GM18861 (cell line): ENCODE data around the gene UAP1.

Experiments used
- ATAC-seq: cut with Tn5 transposase; IDR thresholded peaks from one replicate; pipeline ENCODE4 v1.9.1; 2021; ENCODE audit not compliant: unreplicated experiment

The UAP1 gene

DNA sequence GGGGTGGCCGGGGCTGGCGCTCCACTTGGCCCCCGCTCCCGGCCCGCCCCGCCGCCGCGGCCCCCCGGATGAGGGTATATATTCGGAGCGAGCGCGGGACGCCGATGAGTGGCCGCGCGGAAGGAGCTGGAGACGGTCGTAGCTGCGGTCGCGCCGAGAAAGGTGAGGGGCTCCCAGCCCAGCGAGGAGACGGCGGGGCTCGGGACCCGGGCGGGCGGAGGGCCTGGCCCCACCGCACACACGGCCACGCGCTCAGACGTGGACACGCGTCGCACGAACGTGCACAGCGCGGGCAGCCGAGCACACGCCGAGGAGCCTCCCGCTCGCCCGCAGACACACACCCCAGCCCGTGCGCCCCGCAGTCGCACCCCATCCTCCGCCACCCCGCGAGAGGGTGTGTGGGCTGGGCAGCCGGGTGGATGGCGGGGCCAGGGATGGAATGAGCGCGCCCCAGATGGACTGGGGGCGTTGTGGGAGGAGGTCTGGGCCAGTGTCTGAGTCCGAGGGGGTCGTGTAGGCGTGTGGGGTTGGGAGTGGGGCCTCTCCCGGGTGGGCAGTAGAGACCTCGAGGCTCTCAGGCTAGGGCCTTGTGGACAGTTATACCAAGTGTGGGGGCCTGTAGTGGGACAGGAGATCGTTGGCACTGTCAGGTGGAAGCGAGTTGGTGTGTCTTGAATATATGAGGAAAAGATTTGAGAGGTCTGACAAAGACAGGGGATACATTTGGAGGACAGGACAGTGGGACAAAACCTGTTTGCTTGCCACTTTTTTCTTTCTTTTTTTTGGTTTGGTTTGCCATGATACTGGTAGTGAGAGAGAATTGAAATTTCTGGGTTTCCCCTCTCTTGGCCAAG is at the start of gene UAP1:
Gene UAP1 (plus strand): TSS at position 107 of the 854 bp plus-strand sequence. CDS start 4,347 bp downstream, outside the sequence.
- no peak for ATAC-seq

DNA sequence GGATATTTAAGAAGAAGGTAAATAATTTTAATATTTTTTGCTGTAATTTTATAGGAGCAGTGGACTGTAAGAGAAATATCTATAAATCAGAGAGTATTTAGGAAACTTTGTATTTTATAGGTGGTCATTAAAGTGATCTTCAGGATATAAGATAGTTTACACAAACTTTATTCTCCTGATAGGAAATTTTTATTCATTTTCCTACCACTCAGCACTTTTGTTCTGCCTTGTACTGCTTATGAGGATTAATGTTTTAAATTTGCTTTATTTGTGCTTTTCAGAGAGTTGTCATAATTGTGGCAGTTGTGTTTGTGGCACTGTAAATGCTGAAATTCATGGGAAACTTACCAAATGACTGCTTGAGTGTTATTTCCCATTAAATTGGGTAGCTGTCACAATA is 34.2 kb upstream of the UAP1 start:
- ATAC-seq: no peak

DNA sequence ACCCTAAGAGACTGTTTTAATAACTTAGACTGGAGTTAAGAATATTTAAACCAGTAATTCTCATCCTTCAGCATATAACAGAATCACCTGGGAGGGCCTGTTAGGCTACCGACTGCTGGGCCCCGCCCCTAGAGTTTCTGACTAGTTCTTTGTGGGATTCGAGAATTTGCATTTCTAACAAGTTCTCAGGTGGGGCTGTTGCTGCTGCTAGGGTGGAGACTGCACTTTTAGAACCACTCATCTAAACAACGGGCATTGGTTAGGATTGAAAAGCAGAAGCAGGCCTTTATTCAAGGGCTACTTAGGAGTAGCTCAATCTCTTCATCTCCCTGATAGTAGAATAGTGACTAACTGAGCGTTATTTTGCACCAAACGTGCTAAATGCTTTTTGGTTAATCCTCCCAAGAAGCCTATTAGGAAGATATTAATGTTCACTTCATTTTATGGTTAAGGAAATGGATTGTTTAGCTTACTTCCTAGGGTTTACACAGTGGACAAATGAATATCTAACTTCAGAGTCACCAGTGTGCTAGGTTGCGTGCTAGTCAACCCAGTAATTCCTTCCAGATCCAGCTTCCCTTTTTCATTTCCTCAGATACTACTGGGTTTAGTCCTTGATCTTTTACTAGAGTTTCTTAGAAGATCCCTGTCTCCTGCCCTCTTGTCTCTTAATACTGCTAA is 31.1 kb upstream of the UAP1 start:
- peak; percentile 92 for ATAC-seq

DNA sequence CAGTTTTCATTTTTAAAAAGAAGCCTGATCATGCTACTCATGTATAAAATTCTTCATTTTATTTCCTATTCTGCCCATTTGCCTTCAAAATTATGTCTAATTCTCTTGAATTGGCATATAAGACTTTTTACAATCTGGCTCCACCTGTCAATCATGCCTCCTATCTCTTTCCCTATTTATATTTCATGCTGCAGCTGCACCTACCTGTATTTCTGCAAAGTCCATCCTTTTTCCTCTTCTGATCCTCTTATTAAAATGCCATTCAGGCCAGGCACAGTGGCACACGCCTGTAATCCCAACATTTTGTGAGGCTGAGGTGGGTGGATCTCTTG is 30.6 kb upstream of the UAP1 start:
- no peak for ATAC-seq

DNA sequence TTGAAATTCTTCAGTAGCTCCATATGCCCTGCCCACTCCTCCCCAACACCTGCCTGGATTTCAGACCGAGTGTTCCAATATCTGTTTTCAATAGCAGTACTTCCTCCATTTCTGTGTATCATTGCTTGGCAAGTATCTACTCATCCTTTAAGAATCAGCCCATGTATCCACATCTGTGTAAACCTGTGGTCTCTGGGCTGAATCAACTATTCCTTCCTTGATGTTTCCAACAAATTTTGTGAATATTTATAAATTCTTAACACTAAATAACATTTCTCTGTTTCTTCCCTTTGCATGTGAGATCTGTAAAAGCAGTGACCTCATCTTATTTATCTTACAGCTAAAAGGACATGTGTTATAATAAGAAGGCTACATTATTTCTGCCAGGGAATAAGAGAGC is 26.0 kb upstream of the UAP1 start:
- no peak for ATAC-seq

DNA sequence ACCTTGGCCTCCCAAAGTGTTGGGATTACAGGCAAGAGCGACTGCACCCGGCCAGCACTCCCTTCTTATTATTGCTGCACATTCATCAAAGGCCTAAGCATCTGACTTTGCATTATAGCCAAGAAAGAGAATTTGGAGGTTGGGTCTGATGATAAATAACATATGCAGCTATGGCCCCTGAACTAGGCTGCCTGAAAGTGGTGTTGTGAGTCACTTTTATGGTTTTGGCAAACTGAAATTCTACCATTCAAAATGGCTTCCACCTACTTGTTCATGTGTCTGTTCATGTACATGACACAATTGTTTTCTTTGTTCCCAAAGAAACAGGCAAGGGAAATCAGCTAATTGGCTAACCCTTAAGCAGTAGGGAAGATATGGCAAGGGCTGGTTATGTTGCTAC is 25.0 kb upstream of the UAP1 start:
- no peak for ATAC-seq

DNA sequence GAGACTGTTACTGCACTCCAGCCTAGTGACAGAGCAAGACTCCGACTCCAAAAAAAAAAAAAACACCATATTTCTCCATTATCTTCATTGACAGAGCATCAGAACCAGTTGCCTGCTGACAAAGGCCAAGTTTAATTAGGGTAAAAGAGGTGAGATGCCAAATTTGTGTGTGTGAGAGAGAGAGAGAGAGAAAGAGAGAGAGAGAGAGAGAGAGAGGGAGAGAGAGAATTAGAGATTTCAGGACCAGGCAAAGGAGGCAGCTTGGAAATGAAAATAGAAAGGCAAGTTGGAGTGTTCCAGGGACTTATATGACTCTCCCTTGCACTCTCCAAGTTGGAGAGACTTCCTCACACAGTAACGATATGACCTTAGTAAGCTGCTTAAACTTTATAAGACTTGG is 24.3 kb upstream of the UAP1 start:
- no peak for ATAC-seq

DNA sequence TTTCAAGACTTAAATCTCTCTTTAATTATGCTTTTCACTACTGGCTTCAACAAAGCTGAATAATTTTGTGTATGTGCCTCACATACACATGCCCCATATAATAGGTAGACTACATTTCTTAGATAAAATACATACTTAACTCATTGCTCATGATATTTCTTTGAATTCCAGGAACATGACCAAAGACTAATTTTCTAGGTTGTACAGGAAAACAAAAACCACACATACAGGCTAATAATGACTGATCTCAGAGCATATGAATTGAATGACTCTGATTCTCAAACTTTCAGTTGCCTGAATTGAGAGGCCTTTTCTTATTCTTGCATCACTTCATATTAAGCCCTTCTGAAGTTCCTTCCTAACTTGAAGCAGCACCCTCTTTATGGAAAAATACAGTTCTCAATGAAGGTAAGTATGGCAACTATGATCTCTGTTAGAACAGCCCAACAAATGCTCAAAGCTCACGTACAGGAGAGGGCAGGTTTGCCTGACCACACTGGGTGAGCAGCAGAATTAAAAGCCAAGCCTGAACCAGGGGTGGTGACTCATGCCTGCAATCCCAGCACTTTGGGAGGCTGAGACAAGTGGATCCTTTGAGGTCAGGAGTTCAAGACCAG is 22.6 kb upstream of the UAP1 start:
- no peak for ATAC-seq

DNA sequence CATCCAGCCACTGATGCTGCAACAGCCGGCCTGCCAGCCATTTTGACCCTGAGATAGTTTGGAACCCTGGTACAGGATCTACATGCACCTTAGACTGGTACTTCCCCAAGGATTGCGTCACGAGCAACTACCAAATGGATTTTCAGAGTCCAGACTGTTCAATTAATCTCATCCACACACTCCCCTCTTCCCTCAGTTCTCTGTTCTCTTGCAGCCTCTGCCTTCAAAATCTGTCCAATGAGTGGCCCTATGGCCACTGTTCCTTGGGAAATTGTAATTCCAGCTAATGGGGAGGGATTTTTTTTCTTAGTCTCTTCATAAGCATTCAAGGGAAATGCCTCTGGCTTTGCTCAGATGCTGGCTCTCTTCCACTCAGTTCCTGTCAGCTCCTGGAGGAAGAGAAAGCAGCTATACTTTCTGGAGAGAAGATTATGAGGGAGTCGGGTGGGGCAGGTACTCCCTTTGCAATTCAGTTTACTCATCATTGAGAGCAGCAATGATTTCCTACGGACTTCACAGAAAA is 19.8 kb upstream of the UAP1 start:
- ATAC-seq: no peak

DNA sequence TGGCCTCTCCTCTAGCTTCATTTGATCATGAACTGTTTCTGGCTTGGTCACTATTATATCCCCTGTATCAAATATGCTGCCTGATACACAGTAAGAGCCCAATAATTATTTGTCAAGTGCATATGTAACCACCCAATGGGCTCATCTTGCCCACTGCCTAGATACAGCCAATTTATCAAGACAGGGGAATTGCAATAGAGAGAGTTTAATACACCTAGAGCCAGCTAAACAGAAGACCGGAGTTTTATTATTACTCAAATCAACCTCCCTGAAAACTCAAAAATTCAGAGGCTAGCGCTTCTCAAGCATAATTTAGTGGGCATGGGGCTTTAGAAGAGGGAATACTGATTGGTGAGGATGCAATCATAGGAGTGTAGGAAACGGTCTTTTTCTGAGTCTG is 18.3 kb upstream of the UAP1 start:
- ATAC-seq: no peak

DNA sequence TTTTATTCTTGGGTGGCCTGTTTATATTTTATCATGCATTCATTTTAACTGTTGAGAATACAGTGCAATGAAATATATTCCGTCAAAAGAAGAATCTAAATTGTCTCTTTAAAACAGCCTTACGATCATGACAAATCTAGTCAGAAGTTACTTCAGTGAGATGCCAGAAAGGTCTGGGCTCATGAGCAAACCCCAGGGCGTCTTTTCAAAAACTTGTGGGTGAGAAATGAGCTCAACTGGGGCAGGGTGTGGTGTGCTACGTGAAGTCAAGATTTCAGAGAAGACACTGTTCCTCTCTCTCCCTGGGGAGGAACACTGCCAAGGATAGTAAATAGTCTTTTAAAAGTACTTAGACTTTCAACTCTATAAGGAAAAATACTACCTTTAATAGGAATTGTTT is 13.4 kb upstream of the UAP1 start:
- no peak for ATAC-seq

DNA sequence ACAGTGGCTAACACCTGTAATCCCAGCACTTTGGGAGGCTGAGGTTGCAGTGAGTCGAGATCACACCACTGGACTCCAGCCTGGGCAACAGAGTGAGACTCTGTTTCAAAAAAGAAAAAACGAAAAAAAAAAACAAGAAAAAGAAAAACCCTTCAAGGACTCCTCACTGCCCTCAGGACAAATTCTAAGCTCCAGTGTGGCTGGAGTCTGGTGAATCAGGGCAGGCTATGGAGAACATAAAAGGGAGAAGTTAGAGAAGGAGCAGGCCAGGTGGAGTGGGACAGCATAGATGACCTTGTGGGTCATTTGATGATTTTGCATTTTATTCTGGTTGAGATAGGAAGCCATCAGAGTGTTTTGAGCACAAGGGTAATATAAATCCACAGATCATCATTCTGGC is 12.5 kb upstream of the UAP1 start:
- no peak for ATAC-seq

DNA sequence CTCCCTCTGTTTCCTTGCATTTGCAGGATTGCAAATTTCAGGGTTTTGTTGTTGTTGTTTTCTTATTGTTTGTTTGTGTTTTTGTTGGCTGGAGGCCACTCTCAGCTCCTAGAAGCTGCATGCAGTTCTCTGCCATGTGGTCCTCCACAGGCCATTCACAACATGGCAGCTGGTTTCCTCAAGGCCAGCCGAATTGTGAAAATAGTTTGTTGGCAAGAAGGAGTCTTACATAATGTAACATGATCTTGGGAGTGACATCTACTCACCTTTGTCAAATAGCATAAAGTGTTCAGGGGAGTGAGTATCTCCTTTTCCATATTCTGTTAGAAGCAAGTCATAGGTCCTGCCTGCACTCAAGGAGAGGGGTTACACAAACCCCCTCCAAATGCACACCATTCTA is 10.6 kb upstream of the UAP1 start:
- ATAC-seq: no peak

DNA sequence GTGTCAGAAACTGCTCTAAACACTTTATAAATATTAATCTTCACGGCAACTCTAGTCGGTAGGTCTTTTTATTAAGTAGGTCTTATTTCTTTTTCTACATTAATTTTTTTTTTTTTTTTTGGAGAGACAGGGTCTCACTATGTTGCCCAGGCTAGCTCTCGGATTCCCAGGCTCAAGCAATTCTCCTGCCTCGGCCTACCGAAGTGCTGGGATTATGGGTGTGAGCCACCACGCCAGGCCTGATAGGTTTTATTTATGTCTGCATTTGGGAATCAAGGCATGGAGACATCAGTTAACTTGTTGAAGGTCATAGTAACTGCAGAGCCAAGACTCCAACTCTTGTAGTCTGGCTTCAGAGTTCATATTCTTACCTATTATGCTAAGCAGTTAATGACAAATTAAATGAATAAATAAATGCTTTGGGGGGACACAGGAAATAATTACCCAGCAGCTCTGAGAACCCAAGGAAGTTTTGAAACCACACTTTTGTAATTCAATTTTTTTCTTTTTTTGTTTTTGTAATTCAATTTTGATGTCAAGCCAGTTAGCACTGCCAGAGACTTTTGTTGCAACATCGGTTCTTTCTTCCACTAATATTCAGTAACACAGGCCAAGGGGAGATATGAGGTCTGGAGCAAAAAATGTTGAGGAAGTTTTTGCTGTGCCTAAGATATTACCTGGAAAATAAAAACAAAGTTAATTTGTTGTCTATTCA is 9.4 kb upstream of the UAP1 start:
- ATAC-seq: no peak

DNA sequence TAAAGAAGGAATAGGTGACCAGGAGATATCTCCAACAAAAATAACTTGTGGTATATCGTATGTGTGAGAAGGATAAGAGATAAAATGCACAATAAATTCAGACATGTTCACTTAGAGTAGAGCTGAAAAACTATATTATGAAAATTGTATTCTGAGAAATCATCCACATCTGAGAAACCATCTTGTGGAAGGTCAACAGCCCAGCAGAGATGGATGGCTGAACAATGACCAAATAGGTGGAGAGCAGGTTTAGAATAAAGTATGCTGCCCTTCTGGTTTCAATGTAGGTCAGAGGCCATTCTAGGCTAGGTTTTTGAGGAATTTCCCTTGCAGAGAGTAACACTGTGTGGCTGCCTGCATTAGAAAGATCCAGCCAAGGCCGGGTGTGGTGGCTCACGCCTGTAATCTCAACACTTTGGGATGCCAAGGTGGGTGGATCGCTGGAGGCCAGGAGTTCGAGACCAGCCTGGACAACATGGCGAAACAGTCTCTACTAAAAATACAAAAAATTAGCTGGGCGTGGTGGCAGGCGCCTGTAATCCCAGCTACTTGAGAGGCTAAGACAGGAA is 8.8 kb upstream of the UAP1 start:
- no peak for ATAC-seq

DNA sequence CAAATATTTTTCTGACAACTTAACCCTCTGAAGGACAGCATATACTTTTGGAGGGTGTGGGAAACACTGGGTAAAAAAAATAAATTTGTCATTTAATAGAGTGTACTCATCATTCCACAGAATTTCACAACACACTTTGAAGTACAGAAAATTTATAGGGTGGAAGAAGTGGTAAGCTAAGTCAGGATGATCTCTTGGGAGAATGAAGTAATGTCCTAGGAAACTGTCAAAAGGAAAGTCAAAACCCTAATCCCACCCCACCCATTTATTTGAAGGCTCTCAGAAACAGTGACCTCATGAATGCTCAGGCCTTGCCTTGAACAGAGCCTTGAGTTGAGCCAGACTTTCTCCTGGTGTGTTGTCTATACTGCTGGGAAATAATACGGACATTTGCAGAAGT is 7.3 kb upstream of the UAP1 start:
- ATAC-seq: no peak

DNA sequence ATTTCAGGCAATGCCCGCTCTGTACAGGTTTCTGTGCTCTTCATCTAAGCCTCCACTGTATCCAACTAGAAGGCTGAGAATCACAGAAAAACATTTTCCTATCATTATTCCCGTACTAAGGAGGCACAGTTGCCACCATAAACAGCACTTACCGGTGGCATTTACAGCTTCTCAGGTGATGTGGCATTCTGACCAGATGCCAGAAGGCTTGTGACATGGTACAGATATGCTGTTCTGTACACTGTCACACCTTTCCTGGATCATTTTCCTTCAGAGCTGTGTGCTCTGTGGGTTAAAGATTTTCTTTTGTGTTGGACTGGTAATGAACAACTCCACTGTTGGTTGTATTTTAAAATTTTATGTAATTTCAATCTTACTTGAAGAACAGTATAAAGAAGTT is 4.0 kb upstream of the UAP1 start:
- no peak for ATAC-seq

DNA sequence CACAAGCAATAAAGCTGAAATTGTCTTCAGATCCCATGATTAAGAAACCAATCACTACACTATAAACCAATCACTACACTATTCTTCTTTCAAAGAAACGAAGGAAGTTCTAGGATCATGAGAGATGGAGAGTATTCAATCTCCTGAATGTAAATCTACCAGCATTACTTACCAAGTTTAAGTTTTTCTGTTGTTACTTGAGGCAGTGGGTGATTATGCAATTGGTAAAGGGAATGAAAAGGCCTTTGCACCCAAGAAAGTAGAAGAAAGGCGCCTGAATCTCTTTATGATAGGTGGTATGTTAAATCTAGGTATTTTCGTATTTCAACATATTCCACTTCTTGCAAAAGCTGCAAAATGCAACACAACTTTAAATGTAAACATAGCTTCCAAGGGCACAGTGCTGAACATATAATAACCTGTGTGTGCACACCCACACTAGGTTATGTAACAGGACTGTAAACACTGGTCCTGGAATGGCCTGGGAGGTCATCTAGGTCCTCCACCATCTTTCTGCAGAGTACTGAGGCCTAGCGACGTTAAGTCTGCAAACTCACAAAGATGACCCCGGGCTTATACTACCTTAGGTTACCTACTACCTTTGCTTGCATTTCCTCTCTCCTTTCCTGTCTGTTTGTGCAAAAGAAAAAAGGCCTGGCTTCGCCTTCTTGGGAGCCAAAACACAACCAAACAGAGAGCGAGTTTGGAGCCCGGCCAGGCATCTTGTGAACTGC is 1.1 kb upstream of the UAP1 start:
- no peak for ATAC-seq

DNA sequence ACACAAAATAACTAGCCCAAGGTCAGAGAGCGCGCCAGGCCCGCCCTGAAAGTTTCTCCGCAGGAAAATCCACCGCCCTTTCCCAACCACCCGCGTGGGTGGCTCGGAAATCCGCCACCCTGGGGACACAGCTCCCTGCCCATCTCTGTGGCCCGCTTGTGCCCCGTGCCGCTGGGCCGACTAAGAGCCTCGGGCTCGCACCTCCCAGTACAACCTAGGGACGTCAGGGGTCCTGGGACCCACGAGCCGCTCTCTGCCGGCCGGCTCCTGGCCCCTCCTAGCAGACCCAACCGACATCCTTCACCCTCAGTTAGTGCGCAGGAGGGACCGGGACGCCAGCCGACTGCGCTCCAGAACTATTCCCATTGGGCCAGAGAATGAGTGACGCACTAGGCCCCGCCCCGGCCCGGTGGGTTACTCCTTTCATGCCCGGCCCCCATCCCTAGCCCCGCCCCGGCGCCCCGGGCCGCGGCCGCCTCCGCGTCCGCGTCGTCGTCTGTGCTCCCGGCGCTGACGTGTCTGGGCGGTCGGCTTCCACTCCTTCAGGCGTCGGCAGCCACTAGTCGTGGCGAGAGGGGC is 396 bp upstream of the UAP1 start:
- ATAC-seq: peak; percentile 88

DNA sequence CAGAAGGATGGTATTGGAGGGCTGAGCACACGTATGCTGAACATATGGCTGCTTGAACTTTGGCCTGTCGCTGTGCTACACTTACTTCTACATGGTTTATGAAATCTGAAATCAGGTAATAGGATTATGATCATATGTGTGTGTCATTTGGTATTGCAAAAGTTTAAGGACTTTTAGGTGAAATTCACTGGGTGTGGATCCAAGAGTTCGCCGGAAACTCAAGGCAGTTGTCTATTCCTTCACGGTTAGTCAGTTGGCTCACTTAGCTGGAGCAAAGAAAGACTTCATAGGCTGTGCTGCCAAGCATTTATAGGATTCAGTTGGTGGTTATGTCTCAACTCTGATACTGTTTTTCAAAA is 927 bp downstream of the UAP1 start:
- no peak for ATAC-seq
